ENCODE data around the gene MAP7D3. TPM values are rescaled to one million over a fixed set of nuclear protein-coding genes. Genes with fewer than 3 reads are reported as not detected.

Gene MAP7D3
- total and polyA plus RNA-seq, 2 of the 4 experiments (the other 2 are of a cell fraction) = 10.0 to 23.8 TPM

GRCh38 chrX:136190038-136190713 lies 61.0 kb downstream of the MAP7D3 start:
- no peak overlapping the region for H2BK120ac ChIP-seq (ENCODE audit: low read depth, low read length)
- no peak overlapping the region for H2AK9ac ChIP-seq (replicated peaks; ENCODE audit: low read depth, low read length, poor library complexity)
- no peak overlapping the region for H3K23ac ChIP-seq (ENCODE audit: low read depth, low read length)
- H3K4me2 ChIP-seq (ENCODE audit: low read depth, low read length) = no peak overlapping the region
- H3K4me1 ChIP-seq (ENCODE audit: control insufficient read depth, insufficient read depth, low read length) = 0 out of 2 replicates have a peak, but pooled peaks cover 2% of the 10 kb centered on the region
- H4K8ac ChIP-seq (ENCODE audit: low read depth in 2 of 2, low read length in 2 of 2) = no peak overlapping the region
- no peak overlapping the region for H3K4me3 ChIP-seq (ENCODE audit: insufficient read depth, low read depth, low read length)
- no peaks in the 10 kb centered on the region; the same call in 1 of the 2 replicates for H3K27me3 ChIP-seq (ENCODE audit: control insufficient read depth, insufficient read depth, low read length)
- in situ Hi-C loops (cut with MboI; ENCODE audit: low sequenced_read_pairs) (no loop called here), intact Hi-C loops (cut with micrococcal nuclease) (no loop called here), dilution Hi-C loops (cut with HindIII; ENCODE audit: low sequenced_read_pairs, unreplicated experiment) (no loop called here)
- H3K4ac ChIP-seq (ENCODE audit: low read depth, low read length) = no peak overlapping the region
- H2BK20ac ChIP-seq (ENCODE audit: low read depth, low read length) = no peak overlapping the region
- no peak overlapping the region for H2BK15ac ChIP-seq (ENCODE audit: low read depth, low read length)
- no peak overlapping the region for H3K18ac ChIP-seq (ENCODE audit: low read depth, low read length)
- 55% methylated on average over 2 of the region's 10 CpGs; no CpG with 5 or more reads in 1 of the 2 experiments for WGBS, 2 experiments (ENCODE audit: extremely low coverage in 2 of 2, insufficient read length in 1 of 2)
- H3K36me3 ChIP-seq (ENCODE audit: control insufficient read depth, insufficient read depth, low read length) = peaks cover 3% of the 10 kb centered on the region; the same call in 1 of the 2 replicates
- H4K5ac ChIP-seq (ENCODE audit: low read depth, low read length) = no peak overlapping the region
- ChIA-PET POLR2A (ENCODE audit: unreplicated experiment) (no interaction called here), CTCF (no interaction called here)
- BruUV-seq (replicated peaks) = no TSS peak
- peaks cover 10% of the 10 kb centered on the region in 2 experiments; a peak in 3 of 4 replicates for H3K79me1 ChIP-seq (ENCODE audit: low read depth in 1 of 2, low read length in 2 of 2)
- no peaks in the 10 kb centered on the region for H3K9me3 ChIP-seq (ENCODE audit: control insufficient read depth, insufficient read depth, low read length)
- TF ChIP-seq NFE2L2 (IDR thresholded peaks at IDR 0.05; ENCODE audit: low read depth, low read length) (no peak), CTCF (conservative IDR thresholded peaks at IDR 0.05; ENCODE audit: low read depth, low read length) (no peak), MXI1 (IDR thresholded peaks at IDR 0.05; ENCODE audit: borderline replicate concordance, low read depth, low read length) (no peak), RAD21 (IDR thresholded peaks at IDR 0.05; ENCODE audit: low read length) (no peak), RFX5 (IDR thresholded peaks at IDR 0.05; ENCODE audit: low read depth, low read length) (no peak), SMC3 (IDR thresholded peaks at IDR 0.05; ENCODE audit: low read depth, low read length) (no peak), USF2 (IDR thresholded peaks at IDR 0.05; ENCODE audit: low read depth, low read length) (no peak), RCOR1 (IDR thresholded peaks at IDR 0.05; ENCODE audit: insufficient replicate concordance, low read length) (no peak)
- no peak overlapping the region for H4K91ac ChIP-seq (ENCODE audit: insufficient read depth, low read depth, low read length)
- no peak overlapping the region for H3K56ac ChIP-seq (ENCODE audit: extremely low read depth, insufficient read depth, low read length)
- H2AFZ ChIP-seq (replicated peaks; ENCODE audit: low read length, poor library complexity) = no peak overlapping the region
- no peak overlapping the region for H3K9ac ChIP-seq (ENCODE audit: low read depth, low read length)
- H3K9me1 ChIP-seq (ENCODE audit: insufficient read depth, low read length) = peaks cover 9% of the 10 kb centered on the region; the same call in 1 of the 2 replicates
- no peaks in the 10 kb centered on the region for H4K20me1 ChIP-seq (ENCODE audit: insufficient read depth, low read length)
- no peak overlapping the region for H3K27ac ChIP-seq (ENCODE audit: insufficient read depth, low read length)
- H2BK5ac ChIP-seq (ENCODE audit: low read depth, low read length, poor library complexity, severe bottlenecking) = no peak overlapping the region
- H2AK5ac ChIP-seq (ENCODE audit: low read depth, low read length) = no peak overlapping the region
- ATAC-seq (ENCODE audit: low read depth) = no peak
- no peak for DNase-seq
- H3K14ac ChIP-seq (replicated peaks; ENCODE audit: low read depth, low read length) = no peak overlapping the region
